WERI-Rb-1 (cell line): ENCODE data around the gene SCAF4.
"Not testable (repeated sequence)": the region's sequence is repeated elsewhere in the genome, so short reads cannot be mapped to it uniquely, and the experiment has no call there.

Experiments used
- DNase-seq: peaks from one replicate; pipeline ENCODE4 v3.0.0-alpha.2; 2020
- H3K27ac ChIP-seq: fragments of 250-450 bp; sonication (Bioruptor Pico); 2 replicates; pipeline ENCODE4 v1.5.1; 2020; ENCODE audit warnings: mild to moderate bottlenecking, moderate library complexity
- H3K27me3 ChIP-seq: fragments of 250-450 bp; sonication (Bioruptor Pico); 2 replicates; pipeline ENCODE4 v1.5.1; 2021; ENCODE audit warnings: mild to moderate bottlenecking, low read depth, moderate library complexity; ENCODE audit not compliant: insufficient read depth, severe bottlenecking
- H3K36me3 ChIP-seq: fragments of 250-450 bp; sonication (Bioruptor Pico); 2 replicates; pipeline ENCODE4 v1.5.1; 2020; ENCODE audit warnings: mild to moderate bottlenecking, moderate library complexity
- H3K4me3 ChIP-seq: 2 replicates; pipeline ENCODE4 v1.5.1; 2011; ENCODE audit warnings: low read depth, mild to moderate bottlenecking, control low read depth, low read length
- H3K9me3 ChIP-seq: fragments of 250-450 bp; sonication (Bioruptor Pico); 2 replicates; pipeline ENCODE4 v1.5.1; 2021; ENCODE audit warnings: mild to moderate bottlenecking, moderate library complexity; ENCODE audit not compliant: severe bottlenecking
- TF ChIP-seq, protein P1 (sequence below): IDR thresholded peaks from 2 replicates; pipeline ENCODE4 v1.5.1; 2011; ENCODE audit warnings: low read depth, mild to moderate bottlenecking, control low read depth, inconsistent platforms, low read length

SCAF4 gene

DNA sequence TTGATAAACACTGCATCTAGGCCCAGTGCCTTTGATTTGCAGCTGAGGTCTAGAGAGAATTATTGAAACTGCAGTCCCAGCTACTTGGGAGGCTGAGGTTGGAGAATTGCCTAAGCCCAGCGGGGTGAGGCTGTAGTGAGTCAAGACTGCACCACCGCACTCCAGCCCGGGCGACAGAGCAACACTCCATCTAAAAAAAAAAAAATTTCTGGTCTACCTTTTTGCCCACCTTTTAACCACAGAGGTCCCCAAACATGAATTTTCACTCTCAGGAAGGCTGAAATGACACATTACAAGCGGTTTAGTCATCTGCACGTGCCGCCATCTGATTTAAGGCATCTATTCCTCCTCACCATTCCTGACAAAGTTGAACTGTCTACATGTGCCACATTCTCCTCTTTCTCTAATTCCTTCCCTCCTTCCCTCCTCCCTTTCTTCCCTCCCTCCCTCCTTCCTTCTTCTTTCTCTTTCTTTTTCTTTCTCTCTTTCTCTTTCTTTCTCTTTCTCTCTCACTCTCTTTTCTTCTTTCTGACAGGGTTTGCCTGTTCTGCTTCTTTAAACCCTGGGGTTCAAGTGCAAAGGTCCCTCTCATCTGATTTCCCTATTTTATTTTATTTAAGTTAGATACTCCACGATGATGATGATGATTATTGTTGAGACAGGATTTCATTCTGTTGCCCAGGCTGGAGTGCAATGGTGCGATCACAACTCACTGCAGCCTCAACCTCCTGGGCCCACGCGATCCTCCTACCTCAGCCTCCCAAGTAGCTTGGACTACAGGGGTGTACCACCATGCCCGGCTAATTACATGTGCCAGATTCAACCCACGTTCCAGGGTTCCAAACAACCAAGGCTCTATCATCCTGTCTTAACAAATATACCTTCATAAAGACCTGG is 75.5 kb downstream of the SCAF4 start:
- Histone ChIP-seq H3K4me3 (no peak overlapping the region), H3K9me3 (no peaks in the 10 kb centered on the region), H3K27me3 (no peaks in the 10 kb centered on the region), H3K27ac (no peak overlapping the region), H3K36me3 (peaks cover 5% of the 10 kb centered on the region)
- no peak for DNase-seq
- TF ChIP-seq, protein P1, sequence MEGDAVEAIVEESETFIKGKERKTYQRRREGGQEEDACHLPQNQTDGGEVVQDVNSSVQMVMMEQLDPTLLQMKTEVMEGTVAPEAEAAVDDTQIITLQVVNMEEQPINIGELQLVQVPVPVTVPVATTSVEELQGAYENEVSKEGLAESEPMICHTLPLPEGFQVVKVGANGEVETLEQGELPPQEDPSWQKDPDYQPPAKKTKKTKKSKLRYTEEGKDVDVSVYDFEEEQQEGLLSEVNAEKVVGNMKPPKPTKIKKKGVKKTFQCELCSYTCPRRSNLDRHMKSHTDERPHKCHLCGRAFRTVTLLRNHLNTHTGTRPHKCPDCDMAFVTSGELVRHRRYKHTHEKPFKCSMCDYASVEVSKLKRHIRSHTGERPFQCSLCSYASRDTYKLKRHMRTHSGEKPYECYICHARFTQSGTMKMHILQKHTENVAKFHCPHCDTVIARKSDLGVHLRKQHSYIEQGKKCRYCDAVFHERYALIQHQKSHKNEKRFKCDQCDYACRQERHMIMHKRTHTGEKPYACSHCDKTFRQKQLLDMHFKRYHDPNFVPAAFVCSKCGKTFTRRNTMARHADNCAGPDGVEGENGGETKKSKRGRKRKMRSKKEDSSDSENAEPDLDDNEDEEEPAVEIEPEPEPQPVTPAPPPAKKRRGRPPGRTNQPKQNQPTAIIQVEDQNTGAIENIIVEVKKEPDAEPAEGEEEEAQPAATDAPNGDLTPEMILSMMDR, result no peak

DNA sequence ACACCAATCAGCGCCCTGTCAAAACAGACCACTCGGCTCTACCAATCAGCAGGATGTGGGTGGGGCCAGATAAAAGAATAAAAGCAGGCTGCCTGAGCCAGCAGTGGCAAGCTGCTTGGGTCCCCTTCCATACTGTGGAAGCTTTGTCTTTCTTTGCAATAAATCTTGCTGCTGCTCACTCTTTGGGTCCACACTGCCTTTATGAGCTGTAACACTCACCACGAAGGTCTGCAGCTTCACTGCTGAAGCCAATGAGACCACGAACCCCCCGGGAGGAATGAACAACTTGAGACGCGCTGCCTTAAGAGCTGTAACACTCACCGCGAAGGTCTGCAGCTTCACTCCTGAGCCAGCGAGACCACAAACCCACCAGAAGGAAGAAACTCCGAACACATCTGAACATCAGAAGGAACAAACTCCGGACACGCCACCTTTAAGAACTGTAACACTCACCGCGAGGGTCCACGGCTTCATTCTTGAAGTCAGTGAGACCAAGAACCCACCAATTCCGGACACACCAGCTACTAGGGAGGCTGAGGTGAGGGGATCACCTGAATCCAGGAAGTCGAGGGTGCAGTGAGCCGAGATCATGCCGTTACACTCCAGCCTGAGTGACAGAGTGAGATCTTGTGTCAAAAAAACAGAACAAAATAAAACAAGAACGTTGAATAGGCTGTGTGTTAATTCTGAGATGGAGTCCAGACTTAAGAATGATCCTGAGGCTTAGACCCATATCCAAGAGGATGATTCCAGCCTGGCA is 76.9 kb downstream of the SCAF4 start:
- H3K27me3 ChIP-seq, H3K9me3 ChIP-seq, H3K36me3 ChIP-seq, H3K4me3 ChIP-seq, H3K27ac ChIP-seq, DNase-seq: not testable (repeated sequence)

DNA sequence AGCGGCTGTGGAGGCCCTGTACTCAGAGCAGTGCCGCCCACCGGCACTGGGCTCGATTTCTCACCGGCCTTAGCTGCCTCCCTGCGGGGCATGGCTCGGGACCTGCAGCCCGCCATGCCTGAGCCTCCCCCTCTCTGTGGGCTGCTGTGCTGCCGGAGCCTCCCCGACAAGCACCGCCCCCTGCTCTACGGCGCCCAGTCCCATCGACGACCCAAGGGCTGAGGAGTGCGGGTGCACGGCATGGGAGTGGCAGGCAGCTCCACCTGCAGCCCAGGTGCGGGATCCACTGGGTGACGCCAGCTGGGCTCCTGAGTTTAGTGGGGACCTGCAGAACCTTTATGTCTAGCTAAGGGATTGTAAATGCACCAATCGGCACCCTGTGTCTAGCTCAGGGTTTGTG is 77.6 kb downstream of the SCAF4 start:
- Histone ChIP-seq H3K27me3 (no peaks in the 10 kb centered on the region), H3K36me3 (no peaks in the 10 kb centered on the region; the same call in 1 of the 2 replicates), H3K4me3 (no peak overlapping the region), H3K27ac (no peak overlapping the region), H3K9me3 (peaks cover 6% of the 10 kb centered on the region)
- no peak for DNase-seq
- TF ChIP-seq, protein P1, result no peak

DNA sequence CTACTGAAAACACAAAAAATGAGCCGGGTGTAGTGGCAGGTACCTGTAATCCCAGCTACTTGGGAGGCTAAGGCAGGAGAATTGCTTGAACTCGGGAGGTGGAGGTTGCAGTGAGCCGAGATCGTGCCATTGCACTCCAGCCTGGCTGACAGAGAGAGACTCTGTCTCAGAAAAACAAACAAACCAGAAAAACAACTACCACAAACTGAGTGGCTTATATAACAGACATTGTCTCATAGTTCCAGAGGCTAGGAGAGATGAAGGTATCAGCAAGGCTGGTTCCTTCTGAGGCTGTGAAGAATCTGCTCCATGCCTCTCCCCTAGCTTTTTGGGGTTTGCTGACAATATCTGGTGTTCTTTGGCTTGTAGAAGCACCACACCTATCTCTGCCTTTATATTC is 80.4 kb downstream of the SCAF4 start:
- H3K9me3 ChIP-seq, DNase-seq, H3K27me3 ChIP-seq, H3K36me3 ChIP-seq, H3K27ac ChIP-seq, H3K4me3 ChIP-seq: not testable (repeated sequence)

DNA sequence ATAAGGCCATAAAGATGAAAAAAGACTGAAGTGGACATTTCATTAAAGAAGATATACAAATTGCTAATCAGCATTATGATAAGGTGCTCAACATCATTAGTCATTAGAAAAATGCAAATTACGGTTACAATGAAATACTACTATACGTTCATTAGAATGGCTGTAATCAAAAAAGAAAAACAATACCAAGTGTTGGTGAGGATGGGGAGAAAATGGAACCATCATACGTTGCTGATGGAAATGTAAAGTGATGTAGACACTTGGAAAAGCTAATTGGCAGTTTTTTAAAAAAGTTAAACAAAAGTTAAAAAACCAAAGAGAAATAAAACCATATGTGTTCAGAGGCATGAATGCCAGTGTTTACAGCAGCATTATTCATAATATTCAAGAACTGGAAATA is 81.0 kb downstream of the SCAF4 start:
- Histone ChIP-seq H3K36me3 (no peaks in the 10 kb centered on the region; the same call in 1 of the 2 replicates), H3K27ac (no peak overlapping the region), H3K9me3 (peaks cover 6% of the 10 kb centered on the region), H3K27me3 (no peaks in the 10 kb centered on the region), H3K4me3 (no peak overlapping the region)
- no peak for DNase-seq
- TF ChIP-seq, protein P1, result no peak

DNA sequence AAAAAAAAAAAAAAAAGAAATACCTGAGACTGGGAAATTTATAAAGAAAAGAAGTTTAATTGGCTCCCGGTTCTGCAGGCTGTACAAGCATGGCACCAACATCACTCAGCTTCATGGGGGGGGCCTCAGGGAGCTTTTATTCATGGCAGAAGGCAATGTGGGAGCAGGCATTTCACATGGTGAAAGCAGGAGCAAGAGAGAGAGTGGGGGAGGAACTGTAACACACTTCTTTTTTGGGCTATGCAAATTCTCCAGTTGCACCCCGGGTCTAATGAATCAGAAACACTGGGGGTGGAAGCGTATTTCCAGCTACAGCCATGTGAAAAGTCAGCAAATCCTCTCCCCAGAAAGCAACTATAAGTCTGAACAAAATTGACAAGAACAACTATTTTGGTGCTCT is 84.3 kb downstream of the SCAF4 start:
- H3K27ac ChIP-seq, result no peak overlapping the region
- TF ChIP-seq, protein P1, result no peak
- peaks cover 6% of the 10 kb centered on the region for H3K9me3 ChIP-seq
- no peak for DNase-seq
- no peak overlapping the region for H3K4me3 ChIP-seq
- H3K36me3 ChIP-seq, result no peaks in the 10 kb centered on the region; the same call in 1 of the 2 replicates
- no peaks in the 10 kb centered on the region for H3K27me3 ChIP-seq
